ENCODE measurements around the gene SIMC1. TPM values are rescaled to one million over a fixed set of nuclear protein-coding genes. Genes with fewer than 3 reads are reported as not detected.
A peak's percentile ranks its signal among the peaks of the same experiment; 100 is the strongest.

Gene SIMC1
- total RNA-seq, 1 donor from 2014 or later = 4.7 TPM

GRCh38 chr5:176352116-176352878 is 114.1 kb downstream of the SIMC1 start:
- H3K36me3 ChIP-seq = peaks cover 96% of the 10 kb centered on the region
- no peak overlapping the region for H3K4me3 ChIP-seq
- intact Hi-C loops (cut with micrococcal nuclease) = no loop called here
- no peak overlapping the region for H3K27ac ChIP-seq (replicated peaks)
- DNase-seq = no peak
- H3K9me3 ChIP-seq (replicated peaks) = no peaks in the 10 kb centered on the region
- no peaks in the 10 kb centered on the region for H3K27me3 ChIP-seq (ENCODE audit: low read depth)
- H3K4me1 ChIP-seq = peaks cover 5% of the 10 kb centered on the region
- TF ChIP-seq CTCF (IDR thresholded peaks at IDR 0.05; ENCODE audit: borderline replicate concordance) = no peak

GRCh38 chr5:176353533-176353932 is 115.3 kb downstream of the SIMC1 start:
- no peak for TF ChIP-seq CTCF (IDR thresholded peaks at IDR 0.05; ENCODE audit: borderline replicate concordance)
- Histone ChIP-seq H3K27ac (replicated peaks) (no peak overlapping the region), H3K9me3 (replicated peaks) (no peaks in the 10 kb centered on the region), H3K36me3 (peaks cover 96% of the 10 kb centered on the region), H3K4me1 (peaks cover 16% of the 10 kb centered on the region), H3K4me3 (no peak overlapping the region), H3K27me3 (ENCODE audit: low read depth) (no peaks in the 10 kb centered on the region)
- intact Hi-C loops (cut with micrococcal nuclease) = no loop called here
- DNase-seq = no peak

- intact Hi-C loops (cut with micrococcal nuclease) = no loop called here
- Histone ChIP-seq H3K36me3 (peaks cover 86% of the 10 kb centered on the region), H3K4me1 (peaks cover 29% of the 10 kb centered on the region), H3K9me3 (replicated peaks) (no peaks in the 10 kb centered on the region), H3K4me3 (no peak overlapping the region), H3K27ac (replicated peaks) (no peak overlapping the region), H3K27me3 (ENCODE audit: low read depth) (no peaks in the 10 kb centered on the region)
- no peak for DNase-seq
- no peak for TF ChIP-seq CTCF (IDR thresholded peaks at IDR 0.05; ENCODE audit: borderline replicate concordance)
Measured at GRCh38 chr5:176355400-176356178, 117.4 kb downstream of the SIMC1 start.

- no peak for TF ChIP-seq CTCF (IDR thresholded peaks at IDR 0.05; ENCODE audit: borderline replicate concordance)
- no peaks in the 10 kb centered on the region for H3K27me3 ChIP-seq (ENCODE audit: low read depth)
- H3K36me3 ChIP-seq = peaks cover 80% of the 10 kb centered on the region
- no peaks in the 10 kb centered on the region for H3K9me3 ChIP-seq (replicated peaks)
- H3K4me3 ChIP-seq = no peak overlapping the region
- no peak overlapping the region for H3K27ac ChIP-seq (replicated peaks)
- no peak for DNase-seq
- peaks cover 35% of the 10 kb centered on the region for H3K4me1 ChIP-seq
- intact Hi-C loops (cut with micrococcal nuclease) = no loop called here
Measured at GRCh38 chr5:176356179-176356566, 117.9 kb downstream of the SIMC1 start.

GRCh38 chr5:176359658-176360057 is 121.4 kb downstream of the SIMC1 start:
- intact Hi-C loops (cut with micrococcal nuclease) = no loop called here
- H3K4me1 ChIP-seq = peaks cover 45% of the 10 kb centered on the region
- no peak overlapping the region for H3K27ac ChIP-seq (replicated peaks)
- H3K36me3 ChIP-seq = peaks cover 45% of the 10 kb centered on the region
- DNase-seq = no peak
- H3K9me3 ChIP-seq (replicated peaks) = no peaks in the 10 kb centered on the region
- no peaks in the 10 kb centered on the region for H3K27me3 ChIP-seq (ENCODE audit: low read depth)
- H3K4me3 ChIP-seq = peak overlapping the region; percentile 97
- TF ChIP-seq CTCF (IDR thresholded peaks at IDR 0.05; ENCODE audit: borderline replicate concordance) = no peak

Data from left ventricle myocardium inferior (tissue), 1 donor.